ENCODE measurements around the gene RTP2. TPM values are rescaled to one million over a fixed set of nuclear protein-coding genes. Genes with fewer than 3 reads are reported as not detected.

The RTP2 gene, protein sequence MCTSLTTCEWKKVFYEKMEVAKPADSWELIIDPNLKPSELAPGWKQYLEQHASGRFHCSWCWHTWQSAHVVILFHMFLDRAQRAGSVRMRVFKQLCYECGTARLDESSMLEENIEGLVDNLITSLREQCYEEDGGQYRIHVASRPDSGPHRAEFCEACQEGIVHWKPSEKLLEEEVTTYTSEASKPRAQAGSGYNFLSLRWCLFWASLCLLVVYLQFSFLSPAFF
- total RNA-seq, result not detected
- long read RNA-seq, result 0 reads

- intact Hi-C loops (cut with DNase I), result no loop called here
- no peak for DNase-seq (ENCODE audit: low spot score)
Observed at GRCh38 chr3:187702507-187703033, at the start of gene RTP2. TSS of gene RTP2 (minus strand) at chr3:187702557. CDS start at chr3:187702128, 429 bp downstream.

DNA sequence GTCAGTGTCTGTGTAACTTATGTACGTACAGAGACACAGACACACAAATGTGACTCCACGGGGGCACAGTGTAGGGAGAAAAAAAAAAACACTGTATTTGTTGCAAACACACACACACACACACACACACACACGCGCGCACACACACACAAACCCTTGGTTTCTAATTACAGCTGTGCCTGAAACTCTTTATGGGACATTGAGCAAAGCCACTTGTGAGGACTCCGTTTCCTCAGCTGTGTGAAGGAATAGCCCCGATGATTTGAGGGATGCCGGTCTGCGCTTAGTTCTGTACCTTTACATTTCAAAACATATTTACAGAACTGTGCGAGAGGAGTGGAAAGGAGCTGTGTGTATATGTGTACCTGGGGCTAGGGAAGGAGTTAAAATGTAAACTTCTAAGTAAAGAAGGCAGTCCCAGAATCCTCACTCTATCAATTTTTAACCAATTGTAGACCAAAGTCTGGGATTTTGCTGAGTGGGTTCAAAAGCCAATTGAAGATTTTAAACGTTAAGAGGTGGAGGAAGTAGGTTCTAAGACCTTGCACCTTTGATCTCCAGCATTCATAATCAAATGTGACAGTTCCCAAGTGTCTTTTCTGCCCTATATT is 48.3 kb upstream of the RTP2 start:
- intact Hi-C loops (cut with DNase I), result loop anchor here (2.0 kb wide), 1 partner anchor 198 kb away; no protein-coding TSS in a partner anchor
- no peak for DNase-seq (ENCODE audit: low spot score)

- no peak for DNase-seq (ENCODE audit: low spot score)
- intact Hi-C loops (cut with DNase I), result loop anchor here (2.0 kb wide), 1 partner anchor 199 kb away; no protein-coding TSS in a partner anchor
Observed at GRCh38 chr3:187750006-187750512, 47.7 kb upstream of the RTP2 start.

DNA sequence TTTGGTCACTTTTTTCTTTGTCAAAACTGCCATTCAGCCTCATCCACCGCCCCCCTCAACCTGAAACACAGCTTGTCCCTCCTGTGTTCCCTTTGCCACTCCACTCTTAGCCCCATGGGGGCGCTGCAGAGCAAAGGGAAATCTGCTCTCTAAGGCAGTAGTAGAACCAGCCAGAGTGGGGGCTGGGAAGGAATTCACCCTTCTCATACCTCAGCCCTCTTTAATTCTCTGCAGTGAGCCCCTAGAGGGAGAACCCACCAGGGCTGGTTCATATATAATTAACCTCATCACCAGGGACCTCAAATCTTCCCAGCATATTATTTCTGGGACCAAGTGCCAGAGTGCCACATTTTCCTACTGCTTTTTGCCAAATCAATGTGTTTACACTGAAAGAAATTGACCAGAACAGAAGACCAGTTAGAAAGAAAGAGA is 45.7 kb upstream of the RTP2 start:
- intact Hi-C loops (cut with DNase I), result loop anchor here (2.0 to 5.0 kb wide), 5 partner anchors 214 to 599 kb away; no protein-coding TSS in a partner anchor

DNA sequence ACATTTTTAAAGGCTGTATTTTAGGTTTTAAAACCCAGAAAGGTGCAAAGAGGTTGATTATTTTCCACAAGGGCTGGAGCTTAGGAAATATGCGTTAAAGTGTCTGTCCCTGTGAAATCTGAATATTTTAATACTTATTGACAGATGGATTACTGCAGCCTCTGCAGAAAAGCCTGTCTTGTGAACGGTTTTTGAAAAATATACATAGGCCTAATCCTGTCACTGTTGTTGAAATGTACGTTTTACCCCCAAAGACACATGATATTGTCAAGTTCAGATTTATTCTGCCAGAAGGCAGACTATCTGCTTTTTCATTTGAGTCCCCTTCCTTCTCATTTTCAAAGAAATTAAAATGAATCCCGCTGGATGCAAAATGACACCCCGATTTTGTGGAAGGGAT is 45.1 kb upstream of the RTP2 start:
- intact Hi-C loops (cut with DNase I), result loop anchor here (2.0 to 5.0 kb wide), 5 partner anchors 215 to 600 kb away; no protein-coding TSS in a partner anchor
- no peak for DNase-seq (ENCODE audit: low spot score)

More for the DNA sequence above, 45.7 kb upstream of the RTP2 start:
- peak; percentile 96 for DNase-seq (ENCODE audit: low spot score)

- intact Hi-C loops (cut with DNase I), result loop anchor here (2.0 to 5.0 kb wide), 5 partner anchors 216 to 601 kb away; no protein-coding TSS in a partner anchor
Observed at GRCh38 chr3:187746442-187747281, 44.3 kb upstream of the RTP2 start.

DNA sequence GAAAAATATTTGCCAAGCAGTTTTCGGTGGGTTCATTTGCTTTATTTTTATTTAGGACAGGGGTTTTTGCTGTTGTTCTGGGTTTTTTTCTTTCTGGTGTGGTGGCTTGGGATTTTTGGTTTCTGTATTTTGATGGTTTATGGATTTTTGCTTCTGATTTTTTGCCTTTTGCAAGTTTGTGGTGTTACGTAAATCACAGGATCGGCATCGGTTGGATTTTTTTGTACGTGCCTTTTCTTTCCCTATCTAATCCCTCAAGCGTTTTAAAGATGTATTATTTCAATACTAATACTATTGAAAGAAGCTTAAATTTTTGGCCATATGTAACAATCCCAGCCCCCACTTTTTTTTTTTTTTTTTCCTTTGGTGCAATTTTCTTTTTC is 43.7 kb upstream of the RTP2 start:
- intact Hi-C loops (cut with DNase I), result loop anchor here (2.0 to 5.0 kb wide), 5 partner anchors 216 to 601 kb away; no protein-coding TSS in a partner anchor
- no peak for DNase-seq (ENCODE audit: low spot score)

More at GRCh38 chr3:187746442-187747281, 44.3 kb upstream of the RTP2 start:
- DNase-seq (ENCODE audit: low spot score), result no peak

DNA sequence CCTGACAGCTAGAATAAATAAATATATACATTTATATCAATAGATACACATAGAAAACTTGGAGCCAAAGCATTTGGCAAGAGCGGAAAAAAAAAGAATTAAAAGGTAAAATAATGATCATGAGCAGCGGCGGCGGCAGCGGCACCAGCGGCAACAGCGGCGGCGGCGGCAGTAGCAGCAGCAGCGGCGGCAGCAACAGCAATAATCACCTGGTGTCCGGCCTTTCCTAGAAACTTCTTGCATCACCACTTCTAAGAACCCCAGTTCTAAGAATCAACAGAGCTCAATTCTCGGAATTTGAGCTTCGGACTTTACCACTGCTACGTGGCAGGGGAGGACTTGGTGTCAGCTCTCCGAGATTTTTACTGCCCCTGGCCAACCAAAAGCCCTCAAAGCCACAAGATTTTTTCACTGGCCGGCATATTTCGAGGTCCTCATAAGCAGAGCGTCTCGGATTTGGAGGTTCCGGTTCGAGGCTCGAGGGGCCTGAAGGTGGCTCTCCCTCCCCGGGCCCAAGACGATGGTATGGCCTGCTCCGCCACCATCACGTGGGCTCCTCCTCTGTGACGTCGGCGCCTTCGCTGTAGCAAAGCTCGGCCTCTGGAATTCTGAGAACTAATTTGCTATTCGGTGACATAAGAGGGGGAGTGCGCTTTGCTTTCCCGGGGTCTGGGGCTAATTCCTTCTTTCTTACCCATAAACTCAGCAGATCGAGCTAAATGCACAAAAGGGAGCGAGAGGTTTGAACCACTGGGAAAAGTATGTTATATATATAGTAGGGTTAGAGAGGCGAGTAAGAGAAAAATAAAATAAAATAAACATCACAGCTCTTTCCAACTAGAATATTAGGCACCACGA is 43.1 kb upstream of the RTP2 start, which contains the start of gene BCL6:
BCL6 (minus strand) TSS at position 268 of the 858 bp plus-strand sequence. CDS start 11,775 bp downstream, outside the sequence.
- intact Hi-C loops (cut with DNase I), result loop anchor here (2.0 to 5.0 kb wide), 6 partner anchors 217 to 602 kb away; no protein-coding TSS in a partner anchor
- peak; percentile 97 for DNase-seq (ENCODE audit: low spot score)

DNA sequence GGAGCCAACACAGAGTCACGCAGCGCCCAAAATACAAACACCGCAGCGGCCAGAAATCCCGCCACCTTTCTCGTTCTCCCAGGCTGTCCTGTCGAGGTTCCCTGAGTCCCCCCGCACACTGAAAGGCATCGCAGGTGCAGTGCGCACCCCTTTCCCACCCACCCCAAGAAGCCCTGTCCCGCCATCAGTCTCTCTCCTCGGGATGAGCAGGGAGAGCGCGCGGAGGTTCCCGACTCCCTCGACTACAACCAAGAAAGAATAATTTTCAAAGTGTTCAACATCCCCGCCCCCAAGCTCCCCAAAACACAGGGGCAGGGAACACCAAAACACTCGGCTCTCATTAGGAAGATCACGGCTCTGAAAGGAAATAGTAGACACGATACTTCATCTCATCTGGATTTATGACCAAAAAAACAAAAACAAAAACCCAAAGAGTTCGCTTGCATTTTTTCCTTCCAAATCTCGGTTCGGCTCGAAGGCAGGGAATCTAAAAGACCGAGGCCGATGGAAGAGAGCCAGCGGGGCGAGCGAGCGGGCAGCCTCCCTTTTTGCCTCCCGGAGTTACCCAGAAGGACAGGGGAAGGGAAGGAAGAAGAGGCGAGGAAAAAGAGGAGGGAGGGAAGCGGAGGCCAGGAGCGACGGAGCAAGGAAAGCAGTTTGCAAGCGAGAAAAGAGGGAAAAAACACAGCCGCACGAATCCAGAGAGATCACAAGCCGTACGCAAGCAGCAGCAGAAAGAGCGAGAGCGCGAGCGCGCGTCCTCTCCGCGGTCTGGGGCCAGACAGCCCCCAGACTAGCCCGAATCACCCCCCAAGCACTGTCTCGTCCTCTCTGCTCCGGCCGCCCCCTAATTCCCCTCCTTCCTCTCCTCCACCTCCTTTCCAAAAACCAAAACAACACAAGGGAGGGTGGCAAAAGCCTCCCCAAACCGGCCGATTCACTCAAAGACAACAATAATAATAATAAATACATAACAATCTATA is 42.1 kb upstream of the RTP2 start:
- intact Hi-C loops (cut with DNase I), result loop anchor here (2.0 to 5.0 kb wide), 8 partner anchors 218 to 938 kb away; no protein-coding TSS in a partner anchor
- peak; percentile 87 for DNase-seq (ENCODE audit: low spot score)

DNA sequence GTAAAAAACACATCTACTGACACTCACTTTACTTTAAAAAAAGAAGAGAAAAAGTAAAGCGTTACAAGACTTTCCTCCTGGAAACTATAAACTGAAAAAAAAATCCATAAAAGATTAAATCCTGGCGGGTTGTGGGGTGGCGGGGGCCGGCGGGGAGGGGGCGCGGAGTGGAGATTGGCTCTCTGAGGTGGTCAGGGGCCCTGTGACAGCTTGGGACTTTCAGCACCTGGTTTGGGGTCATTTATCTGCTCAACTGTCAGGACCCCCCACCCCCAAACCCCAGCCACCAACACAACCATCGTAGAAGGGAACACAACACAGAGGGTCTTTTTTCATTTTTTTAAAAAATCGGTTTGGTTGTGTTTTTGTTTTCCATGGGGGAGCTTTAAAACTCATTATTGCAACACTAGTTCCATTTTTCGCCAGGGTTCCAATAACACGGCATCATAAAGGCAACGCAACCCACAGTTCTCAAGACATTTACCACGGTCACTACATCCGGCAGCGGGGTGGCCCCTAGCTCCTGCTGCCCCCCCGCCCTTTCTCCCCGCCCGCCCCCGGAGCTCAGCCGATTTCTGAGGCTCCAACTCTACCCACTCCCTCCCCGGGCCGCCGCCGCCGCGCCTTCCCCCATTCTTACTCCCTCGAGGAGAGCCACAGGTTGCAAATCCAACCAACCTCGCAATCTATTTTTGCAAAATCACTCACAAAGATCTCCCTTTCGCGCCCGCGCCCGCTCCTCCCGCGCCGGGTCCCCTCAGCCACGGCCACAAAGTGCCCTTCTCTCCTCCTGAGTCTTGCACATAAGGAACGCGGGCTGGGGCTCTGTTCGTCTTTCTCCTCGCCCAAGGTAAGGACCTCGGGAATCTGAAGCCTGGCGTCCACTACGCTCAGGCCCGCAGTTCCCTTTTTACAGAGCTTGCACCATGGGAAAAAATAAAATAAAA is 41.1 kb upstream of the RTP2 start:
- intact Hi-C loops (cut with DNase I), result loop anchor here (2.0 to 5.0 kb wide), 4 partner anchors 409 to 939 kb away; no protein-coding TSS in a partner anchor
- peak; percentile 87 for DNase-seq (ENCODE audit: low spot score)

GRCh38 chr3:187742351-187743171 is 40.2 kb upstream of the RTP2 start:
- no peak for DNase-seq (ENCODE audit: low spot score)
- intact Hi-C loops (cut with DNase I), result loop anchor here (5.0 kb wide), 3 partner anchors 525 to 940 kb away; no protein-coding TSS in a partner anchor

GRCh38 chr3:187741403-187742350 is 39.3 kb upstream of the RTP2 start:
- peak; percentile 89 for DNase-seq (ENCODE audit: low spot score)
- intact Hi-C loops (cut with DNase I), result loop anchor here (1.0 to 5.0 kb wide), 6 partner anchors 526 to 1403 kb away; no protein-coding TSS in a partner anchor
